Osteocyte (in vitro differentiated cells): ENCODE measurements around the gene OR51F2. TPM values are rescaled to one million over a fixed set of nuclear protein-coding genes. Genes with fewer than 3 reads are reported as not detected.

Experiments
- DNase-seq: peaks from one replicate; pipeline ENCODE4 v3.0.0; 2021; ENCODE audit warnings: mixed read lengths; ENCODE audit not compliant: unreplicated experiment; ENCODE audit errors: extremely low spot score
- H3K27ac Mint-ChIP-seq: one replicate; pipeline ENCODE4 v1.8.0; 2021; ENCODE audit warnings: mild to moderate bottlenecking, mixed read lengths; ENCODE audit not compliant: unreplicated experiment
- H3K27me3 Mint-ChIP-seq: one replicate; pipeline ENCODE4 v1.8.0; 2021; ENCODE audit warnings: mixed read lengths; ENCODE audit not compliant: unreplicated experiment
- H3K36me3 Mint-ChIP-seq: one replicate; pipeline ENCODE4 v1.8.0; 2021; ENCODE audit warnings: mixed read lengths; ENCODE audit not compliant: unreplicated experiment
- H3K4me1 Mint-ChIP-seq: one replicate; pipeline ENCODE4 v1.8.0; 2021; ENCODE audit warnings: mixed read lengths; ENCODE audit not compliant: unreplicated experiment
- H3K4me3 Mint-ChIP-seq: one replicate; pipeline ENCODE4 v1.8.0; 2021; ENCODE audit warnings: mild to moderate bottlenecking, moderate library complexity, mixed read lengths; ENCODE audit not compliant: unreplicated experiment
- H3K9me3 Mint-ChIP-seq: one replicate; pipeline ENCODE4 v1.8.0; 2021; ENCODE audit warnings: mixed read lengths; ENCODE audit not compliant: unreplicated experiment
- CTCF ChIP-seq: fragments of 200-600 bp; sonication (generic); IDR thresholded peaks from 2 replicates; pipeline ENCODE4 v1.5.0; 2021; ENCODE audit warnings: antibody characterized with exemption, mild to moderate bottlenecking, moderate library complexity
- total RNA-seq: library from RNA; stranded (reverse); gene quantifications from 2 replicates; pipeline ENCODE4 v1.2.1, GENCODE V29; 2021

OR51F2 gene
- total RNA-seq, 1 donor from 2014 or later: not detected

- Mint-ChIP-seq H3K36me3 (no peaks in the 10 kb centered on the region), H3K27ac (no peak overlapping the region), H3K4me3 (no peak overlapping the region), H3K4me1 (no peaks in the 10 kb centered on the region), H3K9me3 (no peaks in the 10 kb centered on the region), H3K27me3 (peaks cover 20% of the 10 kb centered on the region)
- no peak for DNase-seq
- TF ChIP-seq CTCF: no peak
These were observed 9.2 kb downstream of the OR51F2 start for GRCh38 chr11:4830346-4830745.

GRCh38 chr11:4830909-4831308 is 9.8 kb downstream of the OR51F2 start:
- no peak for DNase-seq
- Mint-ChIP-seq H3K36me3 (no peaks in the 10 kb centered on the region), H3K27ac (no peak overlapping the region), H3K4me1 (no peaks in the 10 kb centered on the region), H3K27me3 (peaks cover 20% of the 10 kb centered on the region), H3K4me3 (no peak overlapping the region), H3K9me3 (no peaks in the 10 kb centered on the region)
- no peak for TF ChIP-seq CTCF

GRCh38 chr11:4839851-4840549 is 18.9 kb downstream of the OR51F2 start:
- H3K4me3 Mint-ChIP-seq: no peak overlapping the region
- H3K36me3 Mint-ChIP-seq: no peaks in the 10 kb centered on the region
- peaks cover 10% of the 10 kb centered on the region for H3K27me3 Mint-ChIP-seq
- H3K27ac Mint-ChIP-seq: no peak overlapping the region
- no peak for DNase-seq
- no peaks in the 10 kb centered on the region for H3K9me3 Mint-ChIP-seq
- no peak for TF ChIP-seq CTCF
- no peaks in the 10 kb centered on the region for H3K4me1 Mint-ChIP-seq

GRCh38 chr11:4848908-4849532 is 27.9 kb downstream of the OR51F2 start, which contains the start of gene OR51S1:
Gene OR51S1 (minus strand): TSS chr11:4849208. CDS start chr11:4849208, 0 bp downstream.
- H3K4me1 Mint-ChIP-seq: no peaks in the 10 kb centered on the region

More at GRCh38 chr11:4848908-4849532, 27.9 kb downstream of the OR51F2 start, which contains the start of gene OR51S1:
- no peak within 1 kb of the TSS for H3K27ac Mint-ChIP-seq
- DNase-seq: no peak
- H3K36me3 Mint-ChIP-seq: no peaks in the 10 kb centered on the region
- H3K27me3 Mint-ChIP-seq: peaks cover 24% of the 10 kb centered on the region
- TF ChIP-seq CTCF: no peak
- H3K9me3 Mint-ChIP-seq: no peaks in the 10 kb centered on the region
- H3K4me3 Mint-ChIP-seq: no peak within 1 kb of the TSS
